RWPE1 (cell line): ENCODE data around the gene MRPL58.

Experiments used
- CTCF ChIA-PET: fragments of 350-600 bp; sonication (Branson Sonifier 250); formaldehyde crosslinking; extraction: SDS; loops from one replicate; lab custom pipeline; 2021; lab: Yijun Ruan, JAX
- POLR2A ChIA-PET: fragments of 400-600 bp; formaldehyde crosslinking; extraction: SDS; loops from one replicate; lab custom pipeline; 2020; ENCODE audit warnings: antibody characterized with exemption; ENCODE audit not compliant: low non-redundant PET; lab: Yijun Ruan, JAX
- DNase-seq: peaks from one replicate; pipeline ENCODE4 v3.0.0; 2012; ENCODE audit warnings: low spot score
- H3K27ac ChIP-seq: fragments of 450-650 bp; 2 replicates; pipeline ENCODE4 v1.5.1; 2017
- CTCF ChIP-seq: fragments of 450-650 bp; conservative IDR thresholded peaks from 2 replicates; pipeline ENCODE4 v1.5.1; 2017; ENCODE audit warnings: low read depth, mild to moderate bottlenecking

Gene MRPL58

DNA sequence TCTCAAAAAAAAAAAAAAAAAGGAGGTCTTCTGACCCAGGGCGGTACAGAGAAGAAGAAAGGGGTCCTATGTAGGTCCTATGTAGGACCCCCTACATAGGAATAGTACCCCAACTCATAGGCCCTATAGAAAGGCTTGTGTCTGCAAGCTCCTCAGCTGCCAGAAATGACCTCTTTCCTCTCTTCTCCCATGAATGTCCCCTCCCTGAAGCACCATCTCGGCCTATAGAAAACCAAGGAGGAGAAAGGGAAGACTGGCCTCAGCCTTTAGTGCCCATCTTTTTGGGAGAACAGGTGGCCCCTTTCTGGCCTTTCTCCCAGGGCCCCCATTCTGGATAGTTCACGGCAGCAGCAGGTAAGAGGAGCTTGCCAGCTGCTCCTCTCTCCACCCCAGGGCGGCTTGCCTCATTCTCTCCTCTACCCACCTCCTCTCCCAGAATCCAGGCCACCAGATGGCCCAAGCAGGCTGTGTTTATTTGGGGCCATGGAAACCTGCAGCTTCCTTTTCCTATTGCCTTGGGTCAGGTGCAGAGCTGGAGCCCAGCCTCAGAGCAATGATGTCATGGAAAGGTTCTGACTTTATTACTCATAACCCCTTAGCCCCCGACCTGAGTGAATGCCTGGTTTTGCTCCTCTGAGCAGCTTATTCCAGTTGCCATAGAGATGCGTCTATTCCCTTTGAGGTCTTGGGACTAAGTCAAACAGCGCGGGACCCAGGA, 1.6 kb upstream of the MRPL58 start:
- peak; percentile 44 for DNase-seq
- peak overlapping the region; percentile 41 for H3K27ac ChIP-seq
- ChIA-PET CTCF (interaction anchor here (0.5 to 3.6 kb wide), 10 partner anchors 9 to 220 kb away, joined by 3 to 35 read pairs (median 6); no protein-coding TSS in a partner anchor), POLR2A (interaction anchor here (1.3 kb wide), 1 partner anchor 12 kb away, joined by 3 read pairs; no protein-coding TSS in a partner anchor)
- no peak for TF ChIP-seq CTCF

DNA sequence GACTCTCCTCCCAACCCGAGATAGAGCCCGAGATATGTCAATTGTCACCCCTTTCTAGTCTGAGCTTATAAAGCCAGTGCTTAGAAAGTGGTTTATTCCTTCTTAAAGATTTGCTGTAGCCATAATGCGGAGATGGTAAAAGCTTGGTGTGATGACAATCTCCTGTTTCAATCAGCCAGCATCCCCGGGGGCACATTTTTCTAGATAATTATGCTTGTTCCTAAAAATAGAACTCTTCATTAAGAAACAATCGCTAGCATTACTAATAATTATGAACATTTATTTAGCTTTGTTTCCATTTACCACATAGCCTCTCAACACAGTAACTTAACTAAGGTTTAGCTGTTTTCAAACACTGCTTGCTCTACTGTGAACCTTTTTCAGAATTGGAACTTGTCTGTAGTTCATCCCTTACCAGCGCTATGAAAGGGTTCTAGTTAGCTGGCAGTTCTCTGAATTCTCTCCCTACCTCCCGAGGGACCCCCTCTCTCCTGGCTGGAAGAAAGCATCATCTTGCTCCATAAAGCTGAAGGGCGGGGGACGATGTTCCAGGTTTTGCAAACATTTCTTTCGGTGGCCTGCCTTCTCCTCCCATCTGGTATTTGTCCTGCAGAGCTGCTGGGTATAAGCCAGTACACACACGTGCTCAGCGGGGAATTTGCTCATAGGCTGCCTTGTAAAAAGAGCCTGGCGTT, 922 bp upstream of the MRPL58 start:
- ChIA-PET CTCF (interaction anchor here (0.7 to 3.6 kb wide), 10 partner anchors 9 to 90 kb away, joined by 3 to 35 read pairs (median 4); no protein-coding TSS in a partner anchor), POLR2A (interaction anchor here (1.1 to 1.3 kb wide), 2 partner anchors 12 to 50 kb away, joined by 3 read pairs; no protein-coding TSS in a partner anchor)
- no peak for TF ChIP-seq CTCF
- DNase-seq: no peak
- H3K27ac ChIP-seq: peak overlapping the region; percentile 92

DNA sequence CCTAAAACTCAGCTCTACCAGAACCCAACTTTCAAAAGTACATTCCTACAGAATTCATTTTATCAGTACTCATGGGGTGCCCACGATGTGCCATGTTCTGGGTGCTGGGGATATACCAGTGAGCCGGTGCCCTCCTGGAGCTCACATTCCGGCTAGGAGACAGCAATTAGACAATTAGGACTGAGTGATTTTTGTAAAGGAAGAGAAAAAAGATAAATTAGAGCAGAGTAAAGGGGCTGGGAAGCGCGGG, 449 bp upstream of the MRPL58 start:
- no peak for TF ChIP-seq CTCF
- ChIA-PET POLR2A (interaction anchor here (1.1 to 1.3 kb wide), 2 partner anchors 13 to 50 kb away, joined by 3 read pairs; no protein-coding TSS in a partner anchor), CTCF (interaction anchor here (0.5 to 3.6 kb wide), 10 partner anchors 9 to 190 kb away, joined by 3 to 35 read pairs (median 4); partner anchors contain the start of genes OTOP2 and USH1G)
- H3K27ac ChIP-seq: peak overlapping the region; percentile 92
- DNase-seq: no peak

DNA sequence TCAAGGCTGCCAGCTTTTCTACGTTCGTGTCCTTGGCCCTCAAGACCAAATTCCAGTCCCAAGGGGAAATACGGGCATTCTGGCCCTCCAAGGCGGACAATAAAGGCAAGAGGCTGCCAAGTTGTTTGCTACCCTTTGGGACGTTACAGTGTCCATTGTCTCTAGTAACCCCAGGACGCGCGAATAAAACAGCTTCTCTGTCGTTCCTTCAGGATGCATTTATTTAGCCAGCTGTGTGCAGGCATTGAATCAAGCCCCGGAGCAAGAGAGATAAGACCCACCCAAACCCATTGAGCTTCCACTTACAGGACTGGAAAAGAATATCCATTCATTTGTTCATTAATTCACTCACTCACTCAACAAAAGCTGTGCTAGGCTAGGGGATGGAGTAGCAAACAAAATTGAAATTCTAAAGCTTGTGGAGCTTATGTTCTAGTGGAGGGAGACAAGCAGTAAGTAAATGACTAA, 656 bp downstream of the MRPL58 start:
- DNase-seq: no peak
- POLR2A ChIA-PET: interaction anchor here (0.6 to 1.1 kb wide), 2 partner anchors 51 to 190 kb away, joined by 3 to 7 read pairs; no protein-coding TSS in a partner anchor
- CTCF ChIA-PET: interaction anchor here (1.0 to 3.6 kb wide), 4 partner anchors 29 to 90 kb away, joined by 3 to 35 read pairs (median 8); partner anchors contain the start of genes OTOP2 and USH1G
- H3K27ac ChIP-seq: peak overlapping the region; percentile 92
- no peak for TF ChIP-seq CTCF

DNA sequence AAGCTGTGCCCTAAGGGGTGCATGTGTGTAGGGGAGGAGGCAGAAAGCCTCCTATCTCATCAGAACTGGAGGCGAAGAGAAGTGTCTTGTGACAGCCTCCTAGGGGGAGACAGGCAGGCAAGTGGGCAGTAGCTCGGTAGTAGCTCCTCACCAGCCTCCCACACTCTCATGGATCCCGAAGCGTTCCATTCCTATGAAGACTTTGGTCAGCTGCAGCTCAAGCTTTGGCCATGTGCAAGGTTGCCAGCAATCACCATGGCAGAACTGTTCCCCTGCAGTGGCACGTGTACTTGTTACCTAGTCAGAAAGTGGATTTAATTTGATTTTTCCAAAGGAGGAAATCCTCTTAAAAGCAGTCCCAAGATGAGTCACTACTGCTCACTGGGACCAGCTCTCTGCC, 6.7 kb downstream of the MRPL58 start:
- no peak for TF ChIP-seq CTCF
- no peak for DNase-seq
- 0 out of 2 replicates have a peak overlapping the region, but pooled peaks have one; percentile 9 for H3K27ac ChIP-seq
- POLR2A ChIA-PET: interaction anchor here (0.7 kb wide), 1 partner anchor 28 kb away, joined by 3 read pairs; the partner anchor contains the start of gene KCTD2
- CTCF ChIA-PET: interaction anchor here (0.9 kb wide), 1 partner anchor 57 kb away, joined by 4 read pairs; no protein-coding TSS in a partner anchor

DNA sequence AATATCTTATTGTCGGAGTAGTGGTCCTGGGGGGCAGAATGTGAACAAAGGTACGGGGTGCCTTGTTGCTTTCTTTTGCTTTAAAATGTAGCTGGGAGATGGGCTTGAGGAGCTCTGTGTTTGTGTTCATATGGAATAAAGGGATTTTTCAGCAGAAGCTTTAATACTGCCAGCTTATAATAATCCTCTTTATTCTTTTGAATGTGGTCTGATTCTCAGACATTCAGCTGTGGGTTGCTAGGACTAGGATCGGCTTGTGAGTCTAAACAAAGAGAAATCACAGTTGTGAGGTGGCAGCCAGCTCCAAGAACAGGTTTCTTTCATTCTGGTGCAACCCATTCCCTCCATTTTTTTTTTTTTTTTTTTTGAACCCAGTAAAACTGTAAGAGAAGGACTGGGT, 7.2 kb downstream of the MRPL58 start:
- DNase-seq: no peak
- ChIA-PET POLR2A (interaction anchor here (0.7 kb wide), 1 partner anchor 28 kb away, joined by 3 read pairs; the partner anchor contains the start of gene KCTD2), CTCF (interaction anchor here (0.7 kb wide), 1 partner anchor 30 kb away, joined by 3 read pairs; no protein-coding TSS in a partner anchor)
- no peak overlapping the region for H3K27ac ChIP-seq
- TF ChIP-seq CTCF: no peak
